IPS DF 6.9 (cell line): ENCODE results near the gene SRRM3.
"Not testable (repeated sequence)": the region's sequence is repeated elsewhere in the genome, so short reads cannot be mapped to it uniquely, and the experiment has no call there.

ENCODE experiments used
- DNase-seq: peaks from one replicate; pipeline ENCODE4 v3.0.0-alpha.2; 2013; ENCODE audit warnings: low read depth, low spot score
- H3K27ac ChIP-seq: one replicate; pipeline ENCODE4 v1.5.1; 2013; ENCODE audit warnings: low read length, control low read depth
- H3K27me3 ChIP-seq: 2 replicates; pipeline ENCODE4 v1.6.1; 2013; ENCODE audit warnings: mild to moderate bottlenecking, low read length; ENCODE audit not compliant: control insufficient read depth, insufficient read depth
- H3K36me3 ChIP-seq: 2 replicates; pipeline ENCODE4 v1.6.1; 2013; ENCODE audit warnings: low read length; ENCODE audit not compliant: control insufficient read depth, insufficient read depth
- H3K4me1 ChIP-seq: 2 replicates; pipeline ENCODE4 v1.6.1; 2013; ENCODE audit warnings: low read length; ENCODE audit not compliant: control insufficient read depth, insufficient read depth
- H3K4me3 ChIP-seq: 2 replicates; pipeline ENCODE4 v1.5.1; 2013; ENCODE audit warnings: mild to moderate bottlenecking, low read length
- H3K9me3 ChIP-seq: 2 replicates; pipeline ENCODE4 v1.6.1; 2013; ENCODE audit warnings: low read length, inconsistent platforms; ENCODE audit not compliant: control insufficient read depth, insufficient read depth
- WGBS: extraction: QIAGEN DNeasy Blood & Tissue Kit; methylation state at CpG from one replicate; pipeline ENCODE4 v1.1.7; 2013; ENCODE audit warnings: mixed read lengths, missing lambda C conversion rate; ENCODE audit not compliant: insufficient read length, insufficient coverage; 5-methylcytosine and 5-hydroxymethylcytosine counted together

The SRRM3 gene

GRCh38 chr7:76226878-76227423 is 25.3 kb downstream of the SRRM3 start:
- not testable (repeated sequence) for DNase-seq, H3K27me3 ChIP-seq, H3K9me3 ChIP-seq, H3K4me1 ChIP-seq, H3K36me3 ChIP-seq, H3K27ac ChIP-seq, H3K4me3 ChIP-seq
- WGBS: no CpG with 5 or more reads among the region's 1 CpG

GRCh38 chr7:76230214-76230613 is 28.5 kb downstream of the SRRM3 start:
- Histone ChIP-seq H3K4me3 (no peak overlapping the region), H3K27me3 (no peaks in the 10 kb centered on the region), H3K9me3 (no peaks in the 10 kb centered on the region), H3K4me1 (peaks cover 11% of the 10 kb centered on the region; the same call in 1 of the 2 replicates), H3K36me3 (no peaks in the 10 kb centered on the region), H3K27ac (no peak overlapping the region)
- no CpG with 5 or more reads among the region's 5 CpGs for WGBS
- no peak for DNase-seq

GRCh38 chr7:76231071-76231470 is 29.4 kb downstream of the SRRM3 start:
- WGBS: no CpG with 5 or more reads among the region's 6 CpGs
- H3K27ac ChIP-seq: no peak overlapping the region
- H3K4me1 ChIP-seq: peaks cover 11% of the 10 kb centered on the region; the same call in 1 of the 2 replicates
- H3K4me3 ChIP-seq: no peak overlapping the region
- DNase-seq: no peak
- no peaks in the 10 kb centered on the region for H3K9me3 ChIP-seq
- no peaks in the 10 kb centered on the region for H3K27me3 ChIP-seq
- H3K36me3 ChIP-seq: no peaks in the 10 kb centered on the region

- H3K27ac ChIP-seq: no peak overlapping the region
- WGBS: no CpG with 5 or more reads among the region's 9 CpGs
- H3K4me3 ChIP-seq: no peak overlapping the region
- no peak for DNase-seq
- H3K27me3 ChIP-seq: no peaks in the 10 kb centered on the region
- H3K9me3 ChIP-seq: no peaks in the 10 kb centered on the region
- H3K4me1 ChIP-seq: peaks cover 11% of the 10 kb centered on the region; the same call in 1 of the 2 replicates
- no peaks in the 10 kb centered on the region for H3K36me3 ChIP-seq
These were observed 29.9 kb downstream of the SRRM3 start for GRCh38 chr7:76231583-76231982.

DNA sequence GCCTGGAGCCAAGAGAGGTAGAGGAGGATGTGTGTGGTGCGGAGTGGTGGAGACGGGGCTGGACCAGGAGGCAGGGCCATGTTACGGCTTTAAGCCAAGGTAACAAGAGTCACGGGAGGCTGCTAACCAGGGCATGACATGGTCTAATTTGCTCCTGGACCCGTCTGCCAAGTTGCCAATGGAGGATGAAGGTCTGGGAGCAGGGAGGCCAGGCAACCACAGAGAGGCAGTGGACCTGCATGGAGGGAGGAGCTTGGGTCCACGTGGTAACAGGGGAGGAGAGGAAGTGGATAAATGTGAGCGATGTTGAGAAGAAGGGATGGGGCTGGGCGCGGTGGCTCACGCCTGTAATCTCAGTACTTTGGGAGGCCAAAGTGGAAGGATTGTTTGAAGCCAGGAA is 31.0 kb downstream of the SRRM3 start:
- Histone ChIP-seq H3K27ac (no peak overlapping the region), H3K4me1 (peaks cover 14% of the 10 kb centered on the region), H3K27me3 (no peaks in the 10 kb centered on the region), H3K36me3 (no peaks in the 10 kb centered on the region), H3K4me3 (no peak overlapping the region), H3K9me3 (no peaks in the 10 kb centered on the region)
- no CpG with 5 or more reads among the region's 10 CpGs for WGBS
- DNase-seq: no peak

GRCh38 chr7:76233538-76234281 is 32.0 kb downstream of the SRRM3 start:
- DNase-seq: peak; percentile 47
- WGBS: no CpG with 5 or more reads among the region's 5 CpGs
- Histone ChIP-seq H3K9me3 (no peaks in the 10 kb centered on the region), H3K36me3 (no peaks in the 10 kb centered on the region), H3K27ac (no peak overlapping the region), H3K4me3 (no peak overlapping the region), H3K27me3 (no peaks in the 10 kb centered on the region), H3K4me1 (peaks cover 14% of the 10 kb centered on the region)

DNA sequence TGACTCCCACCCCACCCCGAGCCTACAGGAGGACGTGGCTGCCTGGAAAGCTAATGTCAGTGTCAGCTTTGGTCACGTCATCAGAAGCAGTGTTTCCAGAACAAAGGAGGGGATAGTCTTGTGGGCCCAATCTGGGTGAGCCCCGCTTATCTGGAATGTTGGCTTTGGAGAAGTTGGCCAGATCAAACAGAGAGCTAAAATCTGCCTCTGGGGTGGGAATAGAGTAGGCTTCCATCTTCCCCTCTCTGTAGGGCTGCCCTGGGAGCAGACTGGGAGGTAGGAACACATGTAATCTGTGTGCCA is 32.5 kb downstream of the SRRM3 start:
- no CpG with 5 or more reads among the region's 4 CpGs for WGBS

GRCh38 chr7:76234931-76235441 is 33.3 kb downstream of the SRRM3 start:
- Histone ChIP-seq H3K4me3 (peak overlapping the region; percentile 26; the same call in 1 of the 2 replicates), H3K4me1 (peaks cover 14% of the 10 kb centered on the region), H3K27me3 (no peaks in the 10 kb centered on the region), H3K36me3 (no peaks in the 10 kb centered on the region), H3K9me3 (no peaks in the 10 kb centered on the region), H3K27ac (no peak overlapping the region)
- no CpG with 5 or more reads among the region's 48 CpGs for WGBS
- no peak for DNase-seq

More for the DNA sequence above, 32.5 kb downstream of the SRRM3 start:
- no peak for DNase-seq
- no peak overlapping the region for H3K4me3 ChIP-seq
- no peak overlapping the region for H3K27ac ChIP-seq
- H3K9me3 ChIP-seq: no peaks in the 10 kb centered on the region
- H3K36me3 ChIP-seq: no peaks in the 10 kb centered on the region
- peaks cover 14% of the 10 kb centered on the region for H3K4me1 ChIP-seq
- no peaks in the 10 kb centered on the region for H3K27me3 ChIP-seq

GRCh38 chr7:76236224-76236623 is 34.5 kb downstream of the SRRM3 start:
- no peak overlapping the region for H3K27ac ChIP-seq
- H3K4me1 ChIP-seq: peaks cover 14% of the 10 kb centered on the region
- H3K27me3 ChIP-seq: no peaks in the 10 kb centered on the region
- no CpG with 5 or more reads among the region's 8 CpGs for WGBS
- no peaks in the 10 kb centered on the region for H3K36me3 ChIP-seq
- H3K9me3 ChIP-seq: no peaks in the 10 kb centered on the region
- H3K4me3 ChIP-seq: no peak overlapping the region
- DNase-seq: no peak

GRCh38 chr7:76238326-76238725 is 36.6 kb downstream of the SRRM3 start:
- peaks cover 8% of the 10 kb centered on the region for H3K4me1 ChIP-seq
- DNase-seq: no peak
- H3K27ac ChIP-seq: no peak overlapping the region
- no CpG with 5 or more reads among the region's 12 CpGs for WGBS
- no peaks in the 10 kb centered on the region for H3K36me3 ChIP-seq
- H3K27me3 ChIP-seq: no peaks in the 10 kb centered on the region
- H3K9me3 ChIP-seq: no peaks in the 10 kb centered on the region
- H3K4me3 ChIP-seq: no peak overlapping the region

- no peak for DNase-seq
- no peak overlapping the region for H3K4me3 ChIP-seq
- H3K4me1 ChIP-seq: peaks cover 4% of the 10 kb centered on the region
- H3K9me3 ChIP-seq: no peaks in the 10 kb centered on the region
- no peak overlapping the region for H3K27ac ChIP-seq
- H3K27me3 ChIP-seq: no peaks in the 10 kb centered on the region
- whole genome bisulfite sequencing: no CpG with 5 or more reads among the region's 5 CpGs
- no peaks in the 10 kb centered on the region for H3K36me3 ChIP-seq
These were observed 39.4 kb downstream of the SRRM3 start for GRCh38 chr7:76241141-76241540.
